GM12891 (cell line): ENCODE results near the gene DAZAP1.

ENCODE experiments used
- PAX5 ChIP-seq: IDR thresholded peaks from 2 replicates; pipeline ENCODE4 v1.6.1; 2011; ENCODE audit warnings: low read length, moderate library complexity, mild to moderate bottlenecking; ENCODE audit not compliant: insufficient read depth, severe bottlenecking
- POLR2A ChIP-seq: IDR thresholded peaks from 2 replicates; pipeline ENCODE4 v1.6.1; 2011; ENCODE audit warnings: low read depth, low read length, control low read depth
- POLR2AphosphoS5 ChIP-seq: IDR thresholded peaks from 2 replicates; pipeline ENCODE4 v1.6.1; 2011; ENCODE audit warnings: low read depth, low read length, control low read depth
- POU2F2 ChIP-seq: IDR thresholded peaks from 2 replicates; pipeline ENCODE4 v1.6.1; 2011; ENCODE audit warnings: low read depth, mild to moderate bottlenecking, control low read depth, low read length, moderate library complexity
- TAF1 ChIP-seq: IDR thresholded peaks from 2 replicates; pipeline ENCODE4 v1.6.1; 2011; ENCODE audit warnings: low read depth, low read length, control low read depth

- TF ChIP-seq POLR2AphosphoS5: no peak
- no peak for TF ChIP-seq POLR2A
- no peak for TF ChIP-seq PAX5
- TF ChIP-seq TAF1: no peak
- TF ChIP-seq POU2F2: no peak
Observed at GRCh38 chr19:1392939-1393530, 14.4 kb upstream of the DAZAP1 start.
